ENCODE results near the gene PDZD2. TPM values are rescaled to one million over a fixed set of nuclear protein-coding genes. Genes with fewer than 3 reads are reported as not detected.
"Not testable (repeated sequence)": the region's sequence is repeated elsewhere in the genome, so short reads cannot be mapped to it uniquely, and the experiment has no call there.

PDZD2 gene
- total RNA-seq, 1 experiment from 2014 or later, result 2.2 TPM

- no peaks in the 10 kb centered on the region for H3K36me3 ChIP-seq (ENCODE audit: insufficient read depth, low read length, poor library complexity, severe bottlenecking)
- ChIA-PET CTCF (no interaction called here), POLR2A (ENCODE audit: low non-redundant PET) (no interaction called here)
- peaks cover 13% of the 10 kb centered on the region for H3K4me1 ChIP-seq (ENCODE audit: insufficient read depth, low read length, poor library complexity, severe bottlenecking)
- H3K27ac ChIP-seq (ENCODE audit: low read depth, low read length, poor library complexity, severe bottlenecking), result no peak overlapping the region
- no peak for DNase-seq (ENCODE audit: low spot score)
- TF ChIP-seq CTCF (conservative IDR thresholded peaks at IDR 0.05; ENCODE audit: low read depth, low read length) (0 out of 2 replicates have a peak, but pooled peaks have one; percentile 27), EZH2 (IDR thresholded peaks at IDR 0.05; ENCODE audit: borderline replicate concordance, low read depth, low read length, poor library complexity, severe bottlenecking) (no peak)
- BruUV-seq (replicated peaks), result no TSS peak
- H3K4me3 ChIP-seq (ENCODE audit: low read depth, low read length, poor library complexity, severe bottlenecking), result no peak overlapping the region
- no peaks in the 10 kb centered on the region for H3K27me3 ChIP-seq (replicated peaks; ENCODE audit: insufficient read depth, low read depth, low read length, poor library complexity)
- H3K9me3 ChIP-seq (ENCODE audit: low read depth, low read length, poor library complexity, severe bottlenecking), result no peaks in the 10 kb centered on the region
- intact Hi-C loops (cut with micrococcal nuclease; ENCODE audit: unreplicated experiment), result no loop called here
Observed at GRCh38 chr5:32038523-32038922, 399.6 kb downstream of the PDZD2 start.

GRCh38 chr5:32039133-32039532 lies 400.2 kb downstream of the PDZD2 start:
- CTCF ChIA-PET; H3K9me3 ChIP-seq (ENCODE audit: low read depth, low read length, poor library complexity, severe bottlenecking); H3K27me3 ChIP-seq (replicated peaks; ENCODE audit: insufficient read depth, low read depth, low read length, poor library complexity); BruUV-seq (replicated peaks); H3K27ac ChIP-seq (ENCODE audit: low read depth, low read length, poor library complexity, severe bottlenecking); H3K4me3 ChIP-seq (ENCODE audit: low read depth, low read length, poor library complexity, severe bottlenecking); intact Hi-C loops (cut with micrococcal nuclease; ENCODE audit: unreplicated experiment); H3K4me1 ChIP-seq (ENCODE audit: insufficient read depth, low read length, poor library complexity, severe bottlenecking); POLR2A ChIA-PET (ENCODE audit: low non-redundant PET); DNase-seq (ENCODE audit: low spot score); H3K36me3 ChIP-seq (ENCODE audit: insufficient read depth, low read length, poor library complexity, severe bottlenecking): not testable (repeated sequence)

- POLR2A ChIA-PET (ENCODE audit: low non-redundant PET); H3K4me3 ChIP-seq (ENCODE audit: low read depth, low read length, poor library complexity, severe bottlenecking); CTCF ChIA-PET; DNase-seq (ENCODE audit: low spot score); intact Hi-C loops (cut with micrococcal nuclease; ENCODE audit: unreplicated experiment); H3K4me1 ChIP-seq (ENCODE audit: insufficient read depth, low read length, poor library complexity, severe bottlenecking); H3K27ac ChIP-seq (ENCODE audit: low read depth, low read length, poor library complexity, severe bottlenecking); H3K27me3 ChIP-seq (replicated peaks; ENCODE audit: insufficient read depth, low read depth, low read length, poor library complexity); BruUV-seq (replicated peaks); H3K9me3 ChIP-seq (ENCODE audit: low read depth, low read length, poor library complexity, severe bottlenecking); H3K36me3 ChIP-seq (ENCODE audit: insufficient read depth, low read length, poor library complexity, severe bottlenecking): not testable (repeated sequence)
Observed at GRCh38 chr5:32039601-32040000, 400.7 kb downstream of the PDZD2 start.

GRCh38 chr5:32040181-32040695 lies 401.3 kb downstream of the PDZD2 start:
- DNase-seq (ENCODE audit: low spot score); CTCF ChIA-PET; intact Hi-C loops (cut with micrococcal nuclease; ENCODE audit: unreplicated experiment): not testable (repeated sequence)

GRCh38 chr5:32042551-32042961 lies 403.6 kb downstream of the PDZD2 start:
- no peak overlapping the region for H3K4me3 ChIP-seq (ENCODE audit: low read depth, low read length, poor library complexity, severe bottlenecking)
- no peaks in the 10 kb centered on the region for H3K36me3 ChIP-seq (ENCODE audit: insufficient read depth, low read length, poor library complexity, severe bottlenecking)
- H3K27me3 ChIP-seq (replicated peaks; ENCODE audit: insufficient read depth, low read depth, low read length, poor library complexity), result no peaks in the 10 kb centered on the region
- no peak overlapping the region for H3K27ac ChIP-seq (ENCODE audit: low read depth, low read length, poor library complexity, severe bottlenecking)
- TF ChIP-seq CTCF (conservative IDR thresholded peaks at IDR 0.05; ENCODE audit: low read depth, low read length) (no peak), EZH2 (IDR thresholded peaks at IDR 0.05; ENCODE audit: borderline replicate concordance, low read depth, low read length, poor library complexity, severe bottlenecking) (no peak)
- ChIA-PET POLR2A (ENCODE audit: low non-redundant PET) (no interaction called here), CTCF (no interaction called here)
- DNase-seq (ENCODE audit: low spot score), result peak; percentile 62
- intact Hi-C loops (cut with micrococcal nuclease; ENCODE audit: unreplicated experiment), result no loop called here
- BruUV-seq (replicated peaks), result no TSS peak
- no peaks in the 10 kb centered on the region for H3K9me3 ChIP-seq (ENCODE audit: low read depth, low read length, poor library complexity, severe bottlenecking)
- H3K4me1 ChIP-seq (ENCODE audit: insufficient read depth, low read length, poor library complexity, severe bottlenecking), result peaks cover 15% of the 10 kb centered on the region

More at GRCh38 chr5:32040181-32040695, 401.3 kb downstream of the PDZD2 start:
- BruUV-seq (replicated peaks); H3K36me3 ChIP-seq (ENCODE audit: insufficient read depth, low read length, poor library complexity, severe bottlenecking); H3K9me3 ChIP-seq (ENCODE audit: low read depth, low read length, poor library complexity, severe bottlenecking); H3K27me3 ChIP-seq (replicated peaks; ENCODE audit: insufficient read depth, low read depth, low read length, poor library complexity); H3K4me3 ChIP-seq (ENCODE audit: low read depth, low read length, poor library complexity, severe bottlenecking); H3K27ac ChIP-seq (ENCODE audit: low read depth, low read length, poor library complexity, severe bottlenecking); POLR2A ChIA-PET (ENCODE audit: low non-redundant PET): not testable (repeated sequence)
- H3K4me1 ChIP-seq (ENCODE audit: insufficient read depth, low read length, poor library complexity, severe bottlenecking), result peaks cover 12% of the 10 kb centered on the region
